ENCODE measurements around the gene SBNO2. TPM values are rescaled to one million over a fixed set of nuclear protein-coding genes. Genes with fewer than 3 reads are reported as not detected.

The SBNO2 gene
- total and polyA plus RNA-seq, 2 donors (not counting 1 experiment from before 2014, with no cell fraction given) = 42.8 to 83.3 TPM

DNA sequence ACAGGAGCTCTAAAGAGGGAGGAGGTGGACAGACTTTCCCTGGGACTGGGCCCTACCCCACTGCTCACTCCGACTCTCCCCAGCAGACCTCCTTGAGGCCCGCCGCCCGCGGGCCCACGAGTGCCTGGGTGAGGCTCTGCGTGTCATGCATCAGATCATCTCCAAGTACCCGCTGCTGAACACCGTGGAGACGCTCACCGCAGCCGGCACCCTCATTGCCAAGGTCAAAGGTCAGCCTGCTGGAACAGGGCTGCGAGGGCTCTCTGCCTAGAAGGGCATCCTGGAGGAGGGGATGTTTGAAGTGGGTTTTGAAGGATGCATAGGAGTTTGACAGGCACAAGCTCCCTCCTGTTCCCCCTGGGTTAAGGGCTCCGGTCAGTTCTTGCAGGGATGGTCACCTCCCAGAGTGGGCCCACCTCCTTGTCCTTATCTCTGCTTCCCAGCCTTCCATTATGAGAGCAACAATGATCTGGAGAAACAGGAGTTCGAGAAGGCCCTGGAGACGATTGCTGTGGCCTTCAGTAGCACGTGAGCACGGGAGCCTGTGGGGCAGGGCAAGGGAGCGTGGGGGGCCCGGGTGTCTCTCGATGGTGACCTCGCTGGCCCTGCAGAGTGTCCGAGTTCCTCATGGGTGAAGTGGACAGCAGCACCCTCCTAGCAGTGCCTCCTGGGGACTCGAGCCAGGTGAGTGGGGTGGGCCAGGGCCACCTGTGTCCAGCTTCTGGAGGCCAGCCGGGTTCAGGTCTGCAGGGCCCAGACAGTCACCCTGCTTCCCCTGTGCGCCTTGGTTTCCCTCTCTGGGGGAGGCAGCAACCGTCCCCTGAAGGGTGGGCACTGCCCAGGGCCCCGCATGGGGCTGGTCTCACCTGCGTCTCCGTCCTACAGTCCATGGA is 100.8 kb downstream of the SBNO2 start:
- H3K4me3 ChIP-seq (ENCODE audit: control extremely low read depth in 1 of 5, extremely low read depth in 1 of 5, insufficient read depth in 1 of 5, low read depth in 2 of 5, low read length in 4 of 5) = no peak overlapping the region
- Mint-ChIP-seq H3K9me3 (ENCODE audit: insufficient read depth) (no peaks in the 10 kb centered on the region), H3K4me1 (peaks cover 58% of the 10 kb centered on the region), H3K27me3 (no peaks in the 10 kb centered on the region), H3K4me3 (peak overlapping the region; percentile 50), H3K27ac (peak overlapping the region; percentile 68)
- peak overlapping the region; percentile 90 for H3K4me2 ChIP-seq (replicated peaks; ENCODE audit: low read depth, low read length, poor library complexity, severe bottlenecking)
- H3K27me3 ChIP-seq (replicated peaks in 1 of 4; ENCODE audit: control extremely low read depth in 1 of 4, control insufficient read depth in 3 of 4, insufficient read depth in 4 of 4, low read length in 3 of 4) = no peaks in the 10 kb centered on the region
- DNase-seq (no peak), ATAC-seq (ENCODE audit: low read depth) (no peak)
- ChIA-PET CTCF (interaction anchor here (1.0 to 6.9 kb wide), 3 partner anchors 7 to 51 kb away, joined by 3 to 56 read pairs (median 49); partner anchors contain the start of gene ARHGAP45), POLR2A (interaction anchor here (0.6 to 0.7 kb wide), 2 partner anchors 127 to 195 kb away, joined by 3 to 9 read pairs; no protein-coding TSS in a partner anchor)
- H2AFZ ChIP-seq (ENCODE audit: insufficient read depth, low read depth, low read length, poor library complexity, severe bottlenecking) = no peak overlapping the region
- 96% methylated on average over 30 of the region's 30 CpGs for WGBS (ENCODE audit: insufficient coverage)
- H3K9me3 ChIP-seq (ENCODE audit: control extremely low read depth in 1 of 3, control insufficient read depth in 2 of 3, insufficient read depth in 1 of 3, low read length in 2 of 3) = no peaks in the 10 kb centered on the region
- H3K9ac ChIP-seq (ENCODE audit: low read length) = no peak overlapping the region
- peaks cover 83% of the 10 kb centered on the region for H3K79me2 ChIP-seq (ENCODE audit: control insufficient read depth, insufficient read depth, low read length)
- no peak for TF ChIP-seq EZH2 (IDR thresholded peaks at IDR 0.05; ENCODE audit: borderline replicate concordance, insufficient read depth, low read depth, low read length, poor library complexity, severe bottlenecking)
- TF ChIP-seq, protein P1, sequence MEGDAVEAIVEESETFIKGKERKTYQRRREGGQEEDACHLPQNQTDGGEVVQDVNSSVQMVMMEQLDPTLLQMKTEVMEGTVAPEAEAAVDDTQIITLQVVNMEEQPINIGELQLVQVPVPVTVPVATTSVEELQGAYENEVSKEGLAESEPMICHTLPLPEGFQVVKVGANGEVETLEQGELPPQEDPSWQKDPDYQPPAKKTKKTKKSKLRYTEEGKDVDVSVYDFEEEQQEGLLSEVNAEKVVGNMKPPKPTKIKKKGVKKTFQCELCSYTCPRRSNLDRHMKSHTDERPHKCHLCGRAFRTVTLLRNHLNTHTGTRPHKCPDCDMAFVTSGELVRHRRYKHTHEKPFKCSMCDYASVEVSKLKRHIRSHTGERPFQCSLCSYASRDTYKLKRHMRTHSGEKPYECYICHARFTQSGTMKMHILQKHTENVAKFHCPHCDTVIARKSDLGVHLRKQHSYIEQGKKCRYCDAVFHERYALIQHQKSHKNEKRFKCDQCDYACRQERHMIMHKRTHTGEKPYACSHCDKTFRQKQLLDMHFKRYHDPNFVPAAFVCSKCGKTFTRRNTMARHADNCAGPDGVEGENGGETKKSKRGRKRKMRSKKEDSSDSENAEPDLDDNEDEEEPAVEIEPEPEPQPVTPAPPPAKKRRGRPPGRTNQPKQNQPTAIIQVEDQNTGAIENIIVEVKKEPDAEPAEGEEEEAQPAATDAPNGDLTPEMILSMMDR (IDR thresholded peaks at IDR 0.05) = no peak
- peaks cover 76 to 94% of the 10 kb centered on the region in 2 donors for H3K4me1 ChIP-seq (ENCODE audit: control insufficient read depth in 2 of 2, insufficient read depth in 2 of 2, low read length in 2 of 2)
- peak overlapping the region; percentile 12 to 47 for H3K27ac ChIP-seq (ENCODE audit: low read length in 2 of 2)
- H4K20me1 ChIP-seq (ENCODE audit: control insufficient read depth, insufficient read depth, low read length, poor library complexity, severe bottlenecking) = peaks cover 67% of the 10 kb centered on the region
- intact Hi-C loops (cut with micrococcal nuclease) = no loop called here
- peaks cover 0 to 78% of the 10 kb centered on the region in 2 experiments for H3K36me3 ChIP-seq (replicated peaks in 1 of 2; ENCODE audit: control extremely low read depth in 1 of 2, control insufficient read depth in 1 of 2, extremely low read depth in 1 of 2, insufficient read depth in 2 of 2, low read length in 1 of 2)
